Activated CD8-positive, alpha-beta T cell treated with anti-CD3 and anti-CD28 coated beads for 36 hours (primary cell): ENCODE results near the gene TEKTIP1. TPM values are rescaled to one million over a fixed set of nuclear protein-coding genes. Genes with fewer than 3 reads are reported as not detected.

ENCODE experiments used
- ATAC-seq: fragments of 200-7000 bp; cut with Tn5 transposase; one replicate; pipeline ENCODE4 v1.10.0; 2021; ENCODE audit warnings: mild to moderate bottlenecking, moderate library complexity
- CTCF ChIA-PET: fragments of 350-600 bp; sonication (Branson Sonifier 250); formaldehyde crosslinking; loops from one replicate; lab custom pipeline; 2021; ENCODE audit warnings: antibody characterized with exemption; lab: Charles Lee
- POLR2A ChIA-PET: fragments of 350-600 bp; sonication (Branson Sonifier 250); formaldehyde crosslinking; loops from one replicate; lab custom pipeline; 2021; ENCODE audit warnings: antibody characterized with exemption; lab: Charles Lee
- DNase-seq: peaks from one replicate; pipeline ENCODE4 v3.0.0-alpha.2; 2020
- H3K27ac Mint-ChIP-seq: one replicate; pipeline ENCODE4 v1.8.0; 2021; ENCODE audit warnings: mild to moderate bottlenecking, mixed read lengths
- H3K27me3 Mint-ChIP-seq: one replicate; pipeline ENCODE4 v1.8.0; 2021; ENCODE audit warnings: mixed read lengths
- H3K36me3 Mint-ChIP-seq: one replicate; pipeline ENCODE4 v1.8.0; 2021; ENCODE audit warnings: low read depth, mixed read lengths
- H3K4me1 Mint-ChIP-seq: one replicate; pipeline ENCODE4 v1.8.0; 2021; ENCODE audit warnings: low read depth, mixed read lengths
- H3K4me3 Mint-ChIP-seq: one replicate; pipeline ENCODE4 v1.8.0; 2021; ENCODE audit warnings: mild to moderate bottlenecking, moderate library complexity, mixed read lengths
- H3K9me3 Mint-ChIP-seq: one replicate; pipeline ENCODE4 v1.8.0; 2021; ENCODE audit warnings: mixed read lengths
- CTCF ChIP-seq: fragments of 200-600 bp; IDR thresholded peaks from one replicate; pipeline ENCODE4 v1.8.0; 2022; ENCODE audit warnings: antibody characterized with exemption, mild to moderate bottlenecking
- intact Hi-C: fragments of 100-400 bp; cut with micrococcal nuclease; formaldehyde crosslinking; loops from one replicate; pipeline ENCODE4 v1.10.0; 2022
- total RNA-seq, 2 experiments: library from RNA; stranded (reverse); gene quantifications; one replicate each; pipeline ENCODE4 v1.2.3, GENCODE V29; 2021

Gene TEKTIP1
- total RNA-seq, 2 experiments from 2014 or later: 1.6 to 2.4 TPM

GRCh38 chr19:3589949-3590348 lies 51.0 kb downstream of the TEKTIP1 start:
- no peaks in the 10 kb centered on the region for H3K9me3 Mint-ChIP-seq
- no peak for ATAC-seq

GRCh38 chr19:3590991-3591659 lies 52.2 kb downstream of the TEKTIP1 start:
- Mint-ChIP-seq H3K9me3 (no peaks in the 10 kb centered on the region), H3K4me1 (no peaks in the 10 kb centered on the region), H3K27me3 (no peaks in the 10 kb centered on the region), H3K36me3 (no peaks in the 10 kb centered on the region), H3K27ac (no peak overlapping the region), H3K4me3 (no peak overlapping the region)
- CTCF ChIA-PET: interaction anchor here (1.1 to 2.4 kb wide), 7 partner anchors 10 to 286 kb away, joined by 3 to 14 read pairs (median 4); no protein-coding TSS in a partner anchor
- POLR2A ChIA-PET: no interaction called here
- ATAC-seq: no peak
- DNase-seq: no peak
- TF ChIP-seq CTCF: no peak
- intact Hi-C loops: no loop called here

More at GRCh38 chr19:3589949-3590348, 51.0 kb downstream of the TEKTIP1 start:
- intact Hi-C loops: no loop called here
- Mint-ChIP-seq H3K4me3 (no peak overlapping the region), H3K27ac (no peak overlapping the region), H3K4me1 (no peaks in the 10 kb centered on the region), H3K36me3 (no peaks in the 10 kb centered on the region), H3K27me3 (no peaks in the 10 kb centered on the region)
- CTCF ChIA-PET: interaction anchor here (1.3 kb wide), 2 partner anchors 105 to 117 kb away, joined by 3 to 5 read pairs; no protein-coding TSS in a partner anchor
- TF ChIP-seq CTCF: no peak
- DNase-seq: no peak
- POLR2A ChIA-PET: no interaction called here

GRCh38 chr19:3591876-3592613 lies 53.1 kb downstream of the TEKTIP1 start:
- DNase-seq: no peak
- ChIA-PET CTCF (interaction anchor here (1.1 to 2.4 kb wide), 6 partner anchors 9 to 287 kb away, joined by 3 to 14 read pairs (median 4); no protein-coding TSS in a partner anchor), POLR2A (interaction anchor here (0.7 kb wide), 1 partner anchor 37 kb away, joined by 3 read pairs; no protein-coding TSS in a partner anchor)
- no peaks in the 10 kb centered on the region for H3K9me3 Mint-ChIP-seq
- ATAC-seq: no peak
- H3K4me1 Mint-ChIP-seq: no peaks in the 10 kb centered on the region
- no peaks in the 10 kb centered on the region for H3K27me3 Mint-ChIP-seq
- no peak overlapping the region for H3K4me3 Mint-ChIP-seq
- H3K27ac Mint-ChIP-seq: no peak overlapping the region
- intact Hi-C loops: no loop called here
- no peaks in the 10 kb centered on the region for H3K36me3 Mint-ChIP-seq
- TF ChIP-seq CTCF: no peak

GRCh38 chr19:3593156-3593555 lies 54.2 kb downstream of the TEKTIP1 start:
- POLR2A ChIA-PET: interaction anchor here (1.0 kb wide), 1 partner anchor 37 kb away, joined by 3 read pairs; no protein-coding TSS in a partner anchor
- no peak for TF ChIP-seq CTCF
- CTCF ChIA-PET: interaction anchor here (1.0 to 2.4 kb wide), 2 partner anchors 11 to 47 kb away, joined by 3 to 14 read pairs; no protein-coding TSS in a partner anchor

More at GRCh38 chr19:3593156-3593555, 54.2 kb downstream of the TEKTIP1 start:
- Mint-ChIP-seq H3K27ac (no peak overlapping the region), H3K36me3 (no peaks in the 10 kb centered on the region), H3K4me3 (no peak overlapping the region), H3K4me1 (no peaks in the 10 kb centered on the region), H3K27me3 (no peaks in the 10 kb centered on the region), H3K9me3 (no peaks in the 10 kb centered on the region)
- ATAC-seq (peak; percentile 49), DNase-seq (peak; percentile 22)
- intact Hi-C loops: no loop called here

Other genes starting within 250 kb of the TEKTIP1 start
- gene NFIC, start 172.6 kb upstream of the TEKTIP1 start, total RNA-seq: 10 to 100 TPM; 19.0 to 20.8 TPM
- gene SMIM24, start 58.6 kb upstream of the TEKTIP1 start, total RNA-seq: 1 to 10 TPM; 1.6 to 3.8 TPM
- not detected for gene SMIM44, start 55.7 kb upstream of the TEKTIP1 start, total RNA-seq
- gene DOHH, start 38.5 kb upstream of the TEKTIP1 start, total RNA-seq: 10 to 100 TPM; 15.7 to 17.0 TPM
- 10 to 100 TPM; 39.9 to 40.9 TPM for gene FZR1, start 32.9 kb upstream of the TEKTIP1 start, total RNA-seq
- gene MFSD12, start 18.4 kb downstream of the TEKTIP1 start, total RNA-seq: 10 to 100 TPM; 62.4 to 63.5 TPM
- gene HMG20B, start 33.8 kb downstream of the TEKTIP1 start, total RNA-seq: 10 to 100 TPM; 42.7 to 47.3 TPM
- gene GIPC3, start 46.3 kb downstream of the TEKTIP1 start, total RNA-seq: under 1 TPM; 0.09 to 0.14 TPM
- 1 to 10 TPM; 2.7 to 3.0 TPM for gene TBXA2R, start 67.7 kb downstream of the TEKTIP1 start, total RNA-seq
- gene CACTIN, start 87.6 kb downstream of the TEKTIP1 start, total RNA-seq: 10 to 100 TPM; 25.9 to 28.5 TPM
- gene PIP5K1C, start 161.3 kb downstream of the TEKTIP1 start, total RNA-seq: 10 to 100 TPM; 20.4 to 22.2 TPM
- gene TJP3, start 169.2 kb downstream of the TEKTIP1 start, total RNA-seq: 1 to 10 TPM in 1 of 2 experiments, under 1 TPM in 1; 0.69 to 2.4 TPM
- 10 to 100 TPM; 28.0 to 29.1 TPM for gene APBA3, start 222.5 kb downstream of the TEKTIP1 start, total RNA-seq
- 10 to 100 TPM; 47.4 to 50.9 TPM for gene MRPL54, start 223.5 kb downstream of the TEKTIP1 start, total RNA-seq
- gene RAX2, start 233.1 kb downstream of the TEKTIP1 start, total RNA-seq: not detected
- gene MATK, start 247.2 kb downstream of the TEKTIP1 start, total RNA-seq: 10 to 100 TPM; 37.6 to 39.6 TPM